HG02763 (cell line): Measurements from ENCODE around the gene GAB3.
"Not testable (repeated sequence)": the region's sequence is repeated elsewhere in the genome, so short reads cannot be mapped to it uniquely, and the experiment has no call there.

Experiments
- ATAC-seq: cut with Tn5 transposase; IDR thresholded peaks from one replicate; pipeline ENCODE4 v1.9.1; 2021; ENCODE audit warnings: mild to moderate bottlenecking, moderate library complexity; ENCODE audit not compliant: unreplicated experiment

GAB3 gene

GRCh38 chrX:154658957-154659356 is 91.9 kb downstream of the GAB3 start:
- ATAC-seq = no peak

GRCh38 chrX:154658187-154658586 is 92.7 kb downstream of the GAB3 start:
- no peak for ATAC-seq

GRCh38 chrX:154657226-154657805 is 93.6 kb downstream of the GAB3 start:
- no peak for ATAC-seq

- no peak for ATAC-seq
Measured at GRCh38 chrX:154655786-154656185, 95.1 kb downstream of the GAB3 start.

- ATAC-seq = no peak
Measured at GRCh38 chrX:154655346-154655745, 95.5 kb downstream of the GAB3 start.

GRCh38 chrX:154654925-154655324 is 96.0 kb downstream of the GAB3 start:
- ATAC-seq = no peak

GRCh38 chrX:154654372-154654771 is 96.5 kb downstream of the GAB3 start:
- no peak for ATAC-seq

- not testable (repeated sequence) for ATAC-seq
Measured at GRCh38 chrX:154653413-154653812, 97.5 kb downstream of the GAB3 start, which contains the start of gene CTAG2. Gene CTAG2, minus strand, starts transcription at chrX:154653579. Its CDS starts 64 bp downstream, at chrX:154653515.

GRCh38 chrX:154653048-154653401 is 97.9 kb downstream of the GAB3 start:
- ATAC-seq = no peak

GRCh38 chrX:154652311-154653047 is 98.4 kb downstream of the GAB3 start:
- no peak for ATAC-seq

- no peak for ATAC-seq
Measured at GRCh38 chrX:154650221-154650510, 100.7 kb downstream of the GAB3 start.

GRCh38 chrX:154649503-154650220 is 101.2 kb downstream of the GAB3 start:
- no peak for ATAC-seq

GRCh38 chrX:154648931-154649330 is 101.9 kb downstream of the GAB3 start:
- ATAC-seq = no peak

- not testable (repeated sequence) for ATAC-seq
Measured at GRCh38 chrX:154645745-154646378, 105.0 kb downstream of the GAB3 start.

GRCh38 chrX:154643708-154644107 is 107.2 kb downstream of the GAB3 start:
- ATAC-seq = not testable (repeated sequence)

- not testable (repeated sequence) for ATAC-seq
Measured at GRCh38 chrX:154641740-154642139, 109.1 kb downstream of the GAB3 start.

GRCh38 chrX:154633661-154634060 is 117.2 kb downstream of the GAB3 start:
- ATAC-seq = not testable (repeated sequence)

GRCh38 chrX:154630949-154631348 is 119.9 kb downstream of the GAB3 start:
- ATAC-seq = not testable (repeated sequence)

- not testable (repeated sequence) for ATAC-seq
Measured at GRCh38 chrX:154628960-154629359, 121.9 kb downstream of the GAB3 start.
